LNCAP (cell line): ENCODE measurements around the gene ASIC3.

Experiments
- TF ChIP-seq, protein P1 (sequence below): fragments of 450-650 bp; IDR thresholded peaks from 2 replicates; pipeline ENCODE4 v1.5.1; 2017; ENCODE audit warnings: mild to moderate bottlenecking

ASIC3 gene

DNA sequence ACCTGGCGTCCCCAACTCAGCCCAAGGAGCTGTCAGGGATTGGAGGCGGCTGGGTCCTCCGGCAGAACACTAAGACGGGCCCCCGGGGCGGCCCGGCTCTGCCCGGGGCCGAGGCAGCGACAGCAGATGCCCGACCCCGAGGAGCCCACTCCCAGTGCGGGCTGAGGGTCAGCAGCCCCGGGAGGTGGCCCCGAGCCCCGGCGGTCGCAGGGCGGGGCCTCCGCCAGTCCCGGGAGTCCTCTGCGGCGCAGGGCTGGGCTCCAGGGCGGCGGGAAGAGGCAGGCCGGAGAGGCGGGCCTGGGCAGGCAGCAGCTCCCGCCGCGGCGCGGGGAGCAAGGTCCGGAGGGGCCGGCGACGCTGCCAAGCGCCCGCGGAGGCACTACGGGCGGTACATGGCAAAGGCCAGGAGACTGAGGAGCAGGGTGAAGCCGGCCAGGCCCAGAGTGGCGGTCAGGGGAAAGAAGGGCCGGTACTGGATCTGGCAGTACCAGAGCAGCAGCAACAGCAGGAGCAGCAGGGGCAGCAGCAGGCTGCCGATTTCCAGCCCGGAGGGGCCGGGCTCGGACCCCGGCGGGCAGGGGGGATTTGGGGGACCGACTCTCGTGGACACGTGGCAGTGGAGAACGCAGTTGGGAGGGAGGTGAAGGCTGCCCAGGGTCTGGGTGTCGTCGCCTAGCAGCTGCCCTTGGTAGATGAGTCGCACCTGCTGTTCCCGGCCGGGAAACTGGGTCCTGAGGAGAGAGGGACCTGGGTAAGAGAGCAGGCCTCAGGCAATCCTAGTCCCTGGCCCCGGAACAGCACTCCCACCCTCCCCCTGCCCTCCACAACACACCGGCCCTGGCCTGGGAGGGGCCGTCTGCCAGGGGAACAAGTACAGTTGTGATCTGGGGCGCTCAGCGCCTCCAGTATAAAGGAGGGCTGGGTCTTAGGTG lies 33.1 kb downstream of the ASIC3 start:
- TF ChIP-seq, protein P1, sequence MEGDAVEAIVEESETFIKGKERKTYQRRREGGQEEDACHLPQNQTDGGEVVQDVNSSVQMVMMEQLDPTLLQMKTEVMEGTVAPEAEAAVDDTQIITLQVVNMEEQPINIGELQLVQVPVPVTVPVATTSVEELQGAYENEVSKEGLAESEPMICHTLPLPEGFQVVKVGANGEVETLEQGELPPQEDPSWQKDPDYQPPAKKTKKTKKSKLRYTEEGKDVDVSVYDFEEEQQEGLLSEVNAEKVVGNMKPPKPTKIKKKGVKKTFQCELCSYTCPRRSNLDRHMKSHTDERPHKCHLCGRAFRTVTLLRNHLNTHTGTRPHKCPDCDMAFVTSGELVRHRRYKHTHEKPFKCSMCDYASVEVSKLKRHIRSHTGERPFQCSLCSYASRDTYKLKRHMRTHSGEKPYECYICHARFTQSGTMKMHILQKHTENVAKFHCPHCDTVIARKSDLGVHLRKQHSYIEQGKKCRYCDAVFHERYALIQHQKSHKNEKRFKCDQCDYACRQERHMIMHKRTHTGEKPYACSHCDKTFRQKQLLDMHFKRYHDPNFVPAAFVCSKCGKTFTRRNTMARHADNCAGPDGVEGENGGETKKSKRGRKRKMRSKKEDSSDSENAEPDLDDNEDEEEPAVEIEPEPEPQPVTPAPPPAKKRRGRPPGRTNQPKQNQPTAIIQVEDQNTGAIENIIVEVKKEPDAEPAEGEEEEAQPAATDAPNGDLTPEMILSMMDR = no peak

DNA sequence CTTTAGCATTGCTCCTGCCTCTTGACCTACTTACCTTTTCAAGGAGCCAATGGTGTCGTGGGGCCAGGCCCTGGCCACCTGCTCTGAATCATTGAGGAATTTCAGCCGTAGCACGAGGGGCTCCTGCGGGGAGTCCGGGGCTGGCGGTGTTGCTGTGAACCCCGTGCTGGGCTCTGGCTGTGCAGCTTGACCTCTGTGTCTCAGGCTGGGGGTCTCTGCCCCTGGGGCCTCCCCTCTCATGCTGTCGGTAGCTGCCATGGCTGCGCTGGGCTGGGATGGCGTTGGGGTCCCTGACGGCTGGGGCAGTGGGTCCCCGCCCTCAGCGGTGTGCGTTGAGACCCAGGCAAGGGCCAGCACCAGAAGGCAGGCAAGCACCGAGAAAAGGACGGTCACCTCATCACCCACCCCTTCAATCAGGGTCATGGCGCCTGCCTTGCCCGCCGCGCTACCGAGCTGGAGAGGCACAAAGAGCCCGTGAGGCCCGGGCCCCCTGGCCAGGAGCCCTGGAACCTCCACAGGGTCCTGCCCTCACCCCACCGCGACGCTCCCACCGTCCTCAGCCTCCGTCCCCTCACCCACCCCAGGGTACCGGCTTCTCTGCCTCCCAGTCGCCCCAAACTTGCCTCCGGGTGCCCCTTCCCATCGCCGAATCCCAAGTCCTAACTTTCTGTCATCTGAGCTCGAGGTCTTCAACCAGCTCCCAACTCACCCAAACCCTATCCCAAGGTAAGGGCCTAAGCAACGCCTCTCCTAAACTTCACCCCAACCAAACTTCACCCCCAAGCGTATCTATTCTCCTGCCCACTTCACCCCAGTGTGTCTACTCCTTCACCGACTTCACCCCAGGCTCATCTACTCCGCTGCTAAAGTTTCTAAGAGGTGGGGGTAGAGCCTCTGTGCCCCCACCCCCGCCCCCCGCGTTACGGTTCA lies 34.1 kb downstream of the ASIC3 start:
- TF ChIP-seq, protein P1 = no peak

DNA sequence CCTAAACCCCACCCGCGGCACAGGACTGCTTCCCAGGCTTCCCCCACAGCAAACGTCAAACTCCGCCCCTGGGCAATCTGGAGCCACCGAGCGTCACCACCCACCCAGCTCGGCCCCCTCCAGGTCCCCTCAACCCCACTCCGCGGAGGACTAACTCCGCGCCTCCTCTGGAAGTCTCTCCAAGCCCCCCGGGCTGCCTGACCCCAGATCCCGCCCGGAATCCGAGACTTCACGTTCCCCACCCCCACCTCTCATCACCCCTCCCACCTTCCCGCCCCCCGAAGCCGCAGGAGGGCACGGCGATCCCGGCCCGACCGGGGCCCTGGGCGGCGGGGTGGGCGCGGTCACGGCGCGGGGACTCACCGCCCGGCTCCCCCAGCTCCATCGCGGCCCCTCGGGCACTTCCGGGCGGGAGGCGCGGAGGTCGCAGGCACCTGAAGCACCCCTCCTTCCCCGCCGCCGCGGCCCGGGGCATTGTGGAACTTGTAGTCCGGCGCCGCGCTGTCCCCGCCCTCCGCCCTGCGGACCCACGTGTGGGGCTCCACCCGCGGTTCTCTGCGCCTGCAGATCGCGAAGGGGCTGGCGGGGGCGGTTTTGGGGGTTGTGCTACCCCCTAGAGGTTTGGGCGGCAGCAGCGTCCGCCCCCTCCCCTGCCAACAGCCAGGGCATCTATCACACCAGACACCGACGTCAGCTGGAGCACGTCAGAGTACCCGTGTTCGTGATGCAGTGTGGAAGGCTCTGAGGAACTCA lies 34.9 kb downstream of the ASIC3 start, which contains the start of gene TMUB1:
Gene TMUB1, minus strand, starts transcription at position 423 of the 753 bp plus-strand sequence. CDS start 930 bp downstream, outside the sequence.
- TF ChIP-seq, protein P1 = no peak

DNA sequence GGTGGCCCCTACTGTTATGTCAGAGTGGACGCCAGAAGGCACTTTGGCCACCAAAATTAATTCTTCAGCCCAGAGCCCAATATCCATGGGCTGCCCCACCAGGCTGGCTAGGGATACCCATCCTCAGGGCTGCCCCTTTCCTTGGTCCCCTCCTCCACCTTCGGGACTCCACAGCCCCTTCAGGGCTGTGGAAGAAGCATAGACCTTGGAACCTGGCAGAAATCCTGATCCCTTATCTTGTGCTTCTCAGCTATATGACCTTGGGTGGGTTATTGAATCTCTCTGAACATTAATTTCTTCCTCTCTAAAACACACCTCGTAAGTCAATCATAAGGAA lies 35.5 kb downstream of the ASIC3 start:
- TF ChIP-seq, protein P1 = no peak

DNA sequence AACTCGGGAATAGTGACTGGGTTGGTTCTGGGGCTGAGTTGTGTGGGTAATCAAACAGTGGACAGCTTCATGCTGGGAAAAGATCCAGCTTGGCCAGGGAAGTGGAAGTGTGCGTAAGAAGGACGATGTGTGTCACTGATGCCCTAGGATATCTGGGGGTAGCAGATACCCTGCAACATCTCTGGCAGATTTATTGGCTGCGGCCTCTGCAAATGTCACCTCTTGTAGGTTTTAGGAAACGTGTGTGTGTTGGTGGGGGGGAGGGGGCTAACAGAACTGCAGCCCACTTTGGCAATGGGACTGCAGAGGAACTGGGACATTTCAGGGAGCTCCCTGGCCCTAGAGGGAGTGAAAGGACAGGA lies 37.0 kb downstream of the ASIC3 start:
- TF ChIP-seq, protein P1 = no peak

DNA sequence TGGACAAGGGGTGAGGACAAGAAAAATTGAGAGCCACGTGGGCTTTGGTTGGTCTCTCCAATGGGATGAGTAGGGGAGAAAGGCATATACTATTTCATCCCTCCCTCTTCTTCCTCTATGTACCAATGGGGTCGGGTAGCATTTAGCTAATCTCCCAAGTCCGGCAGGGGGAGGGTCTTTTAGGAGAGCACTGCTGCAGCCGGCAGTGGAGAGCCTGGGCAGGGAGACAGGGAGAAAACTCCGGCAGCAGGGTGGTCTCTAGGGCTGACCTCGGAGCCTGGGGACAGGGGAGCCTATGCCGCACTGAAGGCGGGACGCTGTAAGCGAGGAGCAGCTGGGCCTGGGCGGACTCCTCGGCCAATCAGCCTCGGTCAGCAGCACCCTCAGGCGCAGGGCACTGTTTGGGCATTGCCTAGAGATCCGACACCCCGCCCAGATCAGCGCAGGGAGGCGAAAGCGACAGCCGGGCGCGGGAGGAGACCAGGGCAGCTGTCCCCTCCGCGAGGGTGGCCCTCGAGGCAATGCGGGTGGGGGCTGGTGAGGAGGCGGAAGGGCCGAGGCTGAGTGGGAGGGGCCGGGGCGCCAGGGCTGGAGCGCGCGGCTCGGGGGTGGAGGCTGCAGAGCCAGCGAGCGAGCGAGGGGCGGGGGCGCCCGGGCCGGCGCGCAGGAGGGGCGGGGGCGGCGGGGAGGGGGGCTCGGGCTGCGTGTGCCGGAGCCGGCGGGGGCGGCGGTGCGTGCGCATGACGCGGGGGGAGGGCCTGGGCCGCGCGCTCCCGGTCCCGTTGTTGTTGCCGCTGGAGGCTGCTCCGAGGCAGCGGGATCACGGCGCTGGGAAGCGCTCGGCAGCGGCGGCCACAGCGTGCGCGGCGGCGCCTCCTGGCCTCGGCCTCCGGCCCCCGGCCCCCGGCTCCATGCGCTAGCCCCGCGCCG lies 37.6 kb downstream of the ASIC3 start, which contains the start of gene AGAP3:
Gene AGAP3, plus strand, starts transcription at position 785 of the 930 bp plus-strand sequence. CDS start 267 bp downstream, outside the sequence.
- TF ChIP-seq, protein P1 = no peak
